ENCODE results near the gene PRKG1.
"Not testable (repeated sequence)": the region's sequence is repeated elsewhere in the genome, so short reads cannot be mapped to it uniquely, and the experiment has no call there.

The PRKG1 gene

DNA sequence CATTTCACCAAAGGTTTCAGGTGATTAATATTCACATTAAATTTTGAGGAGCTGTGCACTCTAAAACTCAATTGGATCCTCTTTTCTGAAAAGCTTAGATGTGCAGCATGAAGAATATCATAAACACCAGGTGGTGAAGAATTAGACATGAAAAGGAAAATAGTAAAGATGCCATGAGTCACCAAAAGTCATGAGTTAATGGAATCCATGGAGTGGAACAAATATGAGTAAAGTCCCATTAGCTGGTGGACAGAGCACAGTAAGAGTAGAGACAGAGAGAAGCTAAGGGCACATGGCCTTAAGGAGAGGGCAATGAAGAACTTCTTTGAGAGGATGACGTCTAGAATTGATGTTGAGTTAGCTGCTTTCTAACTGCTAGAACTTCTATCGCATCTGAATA is 353.5 kb downstream of the PRKG1 start:
- no peak for DNase-seq (ENCODE audit: low spot score)

DNA sequence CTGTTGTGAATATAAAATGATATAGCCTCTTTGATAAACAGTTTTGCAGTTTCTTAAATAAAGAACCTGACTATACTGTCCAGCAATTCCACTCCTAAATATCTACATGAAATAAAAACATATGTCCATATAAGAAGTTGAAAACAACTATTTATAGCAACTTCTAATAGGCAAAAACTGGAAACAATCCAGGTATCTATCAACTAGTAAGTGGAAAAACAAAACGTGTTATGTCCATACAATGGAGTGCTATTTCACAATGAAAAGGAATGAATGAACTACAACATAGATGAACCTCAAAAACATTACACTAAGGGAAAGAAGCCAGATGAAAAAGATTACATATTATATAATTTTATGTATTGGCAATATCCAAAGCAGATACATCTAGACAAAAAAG is 356.2 kb downstream of the PRKG1 start:
- DNase-seq (ENCODE audit: low spot score): no peak

DNA sequence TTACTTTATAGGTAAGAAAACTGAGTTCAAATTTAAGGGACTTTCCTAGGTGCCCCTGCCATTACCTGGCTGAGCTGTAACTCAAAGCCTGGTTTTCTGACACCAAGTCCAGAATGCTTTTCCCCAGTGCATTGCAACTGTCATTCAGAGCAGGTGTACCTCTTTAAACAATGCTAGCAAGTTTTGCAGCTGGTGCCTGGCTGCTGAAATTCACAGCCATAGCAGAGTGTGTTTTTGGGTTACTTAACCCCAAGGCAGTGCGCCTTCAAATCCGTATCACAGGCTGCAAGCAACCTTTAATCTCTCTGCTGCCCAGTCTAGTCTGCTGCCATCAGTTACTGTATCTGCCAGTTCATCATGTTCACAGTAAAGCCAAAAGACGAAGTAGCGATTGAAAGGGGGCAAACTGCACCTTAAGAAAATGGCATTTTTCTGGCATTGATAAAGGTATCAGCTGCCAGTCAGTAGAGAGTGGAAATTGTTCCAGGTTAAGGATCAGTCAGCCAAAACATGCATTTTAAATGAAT is 359.7 kb downstream of the PRKG1 start:
- no peak for DNase-seq (ENCODE audit: low spot score)

DNA sequence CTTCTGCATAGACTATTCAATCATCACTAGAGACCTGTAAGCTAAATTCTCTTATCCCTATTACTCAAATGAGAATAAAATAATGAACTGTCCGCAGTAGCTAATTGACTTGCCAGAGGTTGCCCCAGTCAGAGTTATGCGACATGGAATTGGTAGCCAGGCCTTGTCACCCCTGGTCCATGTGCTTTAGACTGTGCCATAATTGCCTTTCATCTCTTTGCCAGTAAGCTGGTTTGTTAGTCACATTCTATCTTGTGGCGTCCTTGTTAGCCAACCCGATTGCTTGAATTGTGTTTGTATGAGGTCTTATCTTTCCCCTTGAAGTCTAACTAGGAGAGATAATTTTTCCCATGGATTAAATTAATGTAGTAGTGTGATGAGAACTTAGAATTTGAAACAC is 362.5 kb downstream of the PRKG1 start:
- DNase-seq (ENCODE audit: low spot score): no peak

DNA sequence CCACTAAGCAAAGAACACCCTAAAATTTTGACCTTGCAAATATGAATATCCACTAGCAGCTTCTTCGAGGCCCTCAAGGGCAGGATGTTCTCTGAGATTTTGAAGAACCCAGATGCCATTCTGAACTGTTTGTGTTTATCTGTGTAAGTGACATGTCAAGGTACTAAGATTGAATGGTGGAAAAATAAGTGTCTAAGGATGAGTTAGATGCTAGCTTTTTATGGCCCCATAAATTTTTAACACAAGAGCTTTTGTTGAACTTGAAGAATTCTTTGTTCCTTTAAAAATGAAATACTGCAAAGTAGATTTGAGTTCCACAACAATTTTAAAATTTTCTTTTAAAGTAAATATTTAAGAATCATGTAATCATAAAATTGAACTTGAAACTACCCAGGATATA is 365.4 kb downstream of the PRKG1 start:
- no peak for DNase-seq (ENCODE audit: low spot score)

DNA sequence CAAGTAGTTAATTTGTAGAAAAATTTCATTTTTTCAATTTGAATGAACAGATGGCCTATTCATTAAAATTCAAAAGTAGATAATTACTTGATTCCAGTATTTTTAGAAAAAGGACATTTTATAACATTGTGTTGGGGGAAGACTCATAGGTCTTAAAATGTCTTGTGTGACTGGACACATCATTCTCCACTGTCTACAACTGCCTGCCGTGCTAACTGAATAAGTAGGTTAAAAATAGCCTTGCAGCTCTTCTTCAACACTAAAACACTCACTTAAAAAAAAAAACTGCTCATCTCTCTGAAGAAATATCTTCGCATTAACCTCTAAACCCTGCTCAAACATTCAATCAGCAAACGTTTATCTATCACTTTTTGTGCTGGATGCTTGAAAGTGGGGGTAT is 371.3 kb downstream of the PRKG1 start:
- DNase-seq (ENCODE audit: low spot score): no peak

DNA sequence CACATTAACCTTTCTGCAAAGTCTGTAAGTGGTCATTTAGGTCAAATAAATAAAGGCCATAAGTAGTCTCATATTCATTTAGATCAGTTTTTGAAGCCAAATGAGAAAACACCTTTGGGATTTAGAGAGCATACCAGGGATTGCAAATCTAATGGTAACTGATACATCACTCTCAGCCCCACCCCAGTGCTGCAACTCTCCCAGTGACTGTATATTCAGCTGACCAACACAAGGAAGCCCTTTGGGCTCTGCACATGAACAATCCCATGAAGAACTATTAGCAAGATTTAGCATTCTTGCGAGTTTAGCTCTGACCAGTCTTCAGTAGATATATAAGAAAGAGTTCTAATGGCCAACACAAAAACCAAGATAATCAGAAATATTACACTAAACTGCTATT is 372.8 kb downstream of the PRKG1 start:
- DNase-seq (ENCODE audit: low spot score): no peak

DNA sequence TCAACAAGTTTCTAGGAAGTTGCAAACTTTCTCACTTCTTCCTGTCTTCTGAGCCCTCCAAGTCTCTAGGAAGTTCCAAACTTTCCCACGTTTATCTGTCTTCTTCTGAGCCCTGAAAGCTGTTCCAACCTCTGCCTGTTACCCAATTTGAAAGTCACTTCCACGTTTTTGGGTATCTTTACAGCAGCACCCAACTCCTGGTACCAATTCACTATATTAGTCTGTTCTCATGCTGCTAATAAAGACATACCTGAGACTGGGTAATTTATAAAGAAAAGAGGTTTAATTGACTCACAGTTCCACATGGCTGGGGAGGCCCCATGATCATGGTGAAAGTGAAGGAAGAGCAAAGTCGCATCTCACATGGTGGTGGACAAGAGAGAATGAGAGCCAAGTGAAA is 381.5 kb downstream of the PRKG1 start:
- DNase-seq (ENCODE audit: low spot score): not testable (repeated sequence)

DNA sequence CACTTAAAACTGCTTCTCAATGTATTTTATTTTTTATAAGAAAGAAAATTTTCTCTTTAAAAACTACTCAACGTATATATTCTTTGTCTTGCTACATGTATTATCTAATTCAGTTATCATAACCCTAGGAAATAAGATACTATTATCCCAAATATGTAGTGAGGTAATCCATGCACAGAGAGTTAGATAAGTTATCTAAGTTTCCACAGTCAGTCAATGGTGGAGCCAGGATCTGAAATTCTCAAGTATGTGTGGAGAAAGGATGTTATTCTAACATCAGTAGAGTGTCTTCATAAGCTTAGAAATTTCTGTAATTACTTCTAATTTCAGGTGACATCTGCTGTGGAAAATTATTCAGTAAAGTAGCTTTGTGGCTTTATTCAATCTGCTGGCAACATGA is 385.2 kb downstream of the PRKG1 start:
- no peak for DNase-seq (ENCODE audit: low spot score)

DNA sequence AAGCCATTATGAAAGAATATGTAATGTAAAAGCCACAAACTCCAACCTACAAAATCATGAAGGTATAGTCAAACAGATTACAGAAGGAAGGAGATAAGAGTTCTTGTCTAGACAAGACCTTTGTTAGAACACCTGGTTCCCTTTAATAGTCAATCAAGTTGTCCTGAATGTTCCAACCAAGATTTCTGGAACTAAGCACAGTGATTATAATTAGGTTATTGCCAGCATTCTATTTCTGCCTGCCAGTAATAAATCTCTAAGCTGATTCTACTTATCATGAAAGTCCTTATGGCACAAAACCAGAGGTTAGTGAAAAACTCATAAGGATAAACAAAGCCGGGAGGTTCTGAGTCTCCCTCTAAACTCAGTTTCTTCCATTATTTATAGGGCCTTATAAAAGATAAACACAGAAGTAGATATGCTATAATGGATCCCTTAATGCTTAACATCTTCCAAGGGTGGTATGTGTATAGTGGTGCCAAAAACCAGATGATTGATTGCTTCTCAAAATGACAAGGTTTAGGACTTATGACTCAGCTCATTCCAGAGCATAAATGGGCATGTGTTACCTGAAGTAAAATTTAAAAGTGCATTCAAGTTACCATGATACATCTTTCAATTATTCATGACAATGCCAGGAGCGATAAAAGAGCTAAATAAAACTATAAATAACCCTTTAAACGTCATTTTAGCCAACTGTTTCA is 387.9 kb downstream of the PRKG1 start:
- no peak for DNase-seq (ENCODE audit: low spot score)

DNA sequence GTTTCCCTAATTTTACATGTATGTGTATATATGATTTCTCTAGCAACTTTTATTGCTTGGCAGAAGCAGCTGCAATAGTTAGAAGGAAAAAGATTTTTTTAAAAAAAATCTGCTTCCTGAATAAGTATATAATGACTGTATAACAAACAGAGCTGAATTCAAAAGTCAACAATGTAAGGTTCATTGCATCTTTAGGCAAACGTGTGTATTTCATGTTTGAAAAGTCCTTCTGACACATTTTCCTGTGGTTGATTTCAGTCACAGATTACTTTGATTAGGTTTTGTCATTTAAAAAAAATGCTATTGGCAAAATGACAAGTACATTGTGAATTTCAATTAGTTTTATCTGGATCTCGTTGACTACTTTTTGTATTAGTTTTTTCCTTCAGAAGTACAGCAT is 394.1 kb downstream of the PRKG1 start:
- no peak for DNase-seq (ENCODE audit: low spot score)

DNA sequence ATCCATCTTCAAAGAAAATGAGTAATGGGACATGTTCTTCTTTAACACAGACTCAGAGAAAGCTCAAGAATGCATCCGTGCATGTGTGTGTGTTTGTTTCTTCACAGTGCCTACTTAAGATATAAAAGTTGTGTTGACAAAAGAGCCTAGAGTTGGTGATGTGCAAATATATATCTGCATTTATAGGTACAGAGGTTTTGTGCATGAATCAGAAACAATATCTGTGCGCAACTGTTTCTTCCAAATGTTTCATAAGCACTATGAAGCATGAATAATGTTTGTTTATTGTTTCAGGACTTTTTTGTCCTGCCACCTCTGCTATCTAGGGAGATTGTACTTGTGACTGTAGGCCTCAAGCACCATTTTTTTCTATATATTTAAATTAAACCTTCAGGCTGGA is 395.4 kb downstream of the PRKG1 start:
- no peak for DNase-seq (ENCODE audit: low spot score)

DNA sequence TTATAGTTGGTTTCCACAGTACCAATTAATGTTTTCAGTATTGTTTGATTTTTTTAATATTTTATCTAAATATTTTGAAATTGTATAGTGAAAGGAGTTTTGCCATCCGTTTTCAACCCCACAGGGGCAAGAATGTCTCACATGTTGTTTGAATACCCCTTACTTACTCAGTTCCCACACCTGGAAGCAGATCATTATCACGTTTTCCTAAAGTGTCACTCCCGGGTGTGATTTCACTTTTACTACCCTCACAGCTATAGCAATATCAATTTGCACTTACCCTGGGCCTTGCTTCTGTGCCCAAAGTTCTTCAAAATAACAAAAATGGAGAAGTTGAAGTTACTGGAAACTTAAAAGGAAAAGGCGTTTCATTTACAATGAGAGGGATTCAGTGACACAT is 397.0 kb downstream of the PRKG1 start:
- no peak for DNase-seq (ENCODE audit: low spot score)

DNA sequence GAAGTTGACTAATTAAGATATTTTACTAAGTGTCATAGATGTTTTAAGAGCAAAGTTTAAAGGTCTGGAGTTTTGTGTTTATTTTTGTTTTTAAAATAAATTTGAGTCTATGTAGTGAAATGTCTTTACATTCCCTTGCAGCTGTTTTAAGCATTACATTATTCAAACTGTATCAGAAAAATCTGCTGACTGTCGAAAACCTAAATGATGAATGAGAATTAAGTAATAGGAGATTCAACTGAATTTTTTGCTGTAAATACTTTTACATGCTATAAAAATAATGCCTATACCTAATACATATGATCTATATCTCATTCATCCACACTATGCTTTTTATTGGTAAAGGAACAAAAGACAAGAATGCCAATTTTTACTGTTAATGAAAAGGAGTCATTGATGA is 397.9 kb downstream of the PRKG1 start:
- no peak for DNase-seq (ENCODE audit: low spot score)

DNA sequence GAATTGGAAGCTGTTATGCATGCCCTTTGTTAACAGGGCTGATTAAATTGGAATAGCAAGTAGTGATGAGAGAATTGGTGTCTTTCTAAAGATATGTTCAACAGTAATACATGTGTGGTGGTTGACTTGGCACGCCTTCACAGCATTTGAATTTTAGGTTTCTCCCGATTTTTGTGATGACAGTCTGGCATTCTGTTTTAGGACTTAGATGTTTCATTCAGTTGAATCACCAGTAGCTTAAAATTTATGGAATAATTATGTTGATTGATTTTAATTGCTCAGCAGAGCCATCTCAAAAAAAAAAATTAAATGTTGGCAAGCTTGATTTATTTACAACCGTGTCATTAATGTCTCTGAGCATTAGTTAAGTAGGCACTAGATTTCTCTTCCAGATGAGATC is 405.4 kb downstream of the PRKG1 start:
- no peak for DNase-seq (ENCODE audit: low spot score)

DNA sequence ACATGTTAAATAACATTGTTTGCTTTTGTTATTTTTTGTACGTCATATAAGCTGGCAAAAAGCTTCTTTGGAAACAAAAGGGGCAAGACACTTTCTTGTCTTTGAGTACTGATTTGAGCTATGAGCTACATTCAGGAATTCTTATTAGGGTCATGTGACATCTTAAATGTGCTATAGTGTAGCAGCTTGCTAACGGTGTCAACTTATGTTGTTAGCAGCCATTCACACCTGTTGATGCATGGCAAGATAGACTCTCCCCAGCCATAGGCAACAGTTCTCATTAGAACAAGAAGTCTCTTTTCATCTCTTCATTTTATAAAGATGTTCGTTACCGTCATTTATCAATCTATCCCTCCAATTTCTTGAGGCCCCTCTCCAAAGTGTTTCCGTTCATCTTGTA is 411.4 kb downstream of the PRKG1 start:
- no peak for DNase-seq (ENCODE audit: low spot score)

DNA sequence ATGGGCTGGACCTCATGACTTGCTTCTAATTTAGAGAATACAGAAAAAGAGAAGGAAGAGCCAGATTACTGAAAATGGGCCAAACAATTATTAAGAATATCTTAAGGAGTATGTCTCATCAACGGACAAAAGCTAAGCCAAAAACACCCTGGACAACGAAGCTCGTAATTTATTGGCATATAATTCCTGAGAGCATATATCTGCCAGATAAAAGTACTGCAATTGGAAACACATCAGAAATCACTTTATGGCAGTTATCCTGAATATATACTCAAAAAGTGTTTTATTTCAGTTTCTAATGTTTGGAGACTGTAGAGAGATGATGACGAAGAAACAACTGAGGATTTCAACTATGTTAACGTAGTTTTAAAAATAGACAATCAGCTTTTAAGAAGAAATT is 413.3 kb downstream of the PRKG1 start:
- no peak for DNase-seq (ENCODE audit: low spot score)

DNA sequence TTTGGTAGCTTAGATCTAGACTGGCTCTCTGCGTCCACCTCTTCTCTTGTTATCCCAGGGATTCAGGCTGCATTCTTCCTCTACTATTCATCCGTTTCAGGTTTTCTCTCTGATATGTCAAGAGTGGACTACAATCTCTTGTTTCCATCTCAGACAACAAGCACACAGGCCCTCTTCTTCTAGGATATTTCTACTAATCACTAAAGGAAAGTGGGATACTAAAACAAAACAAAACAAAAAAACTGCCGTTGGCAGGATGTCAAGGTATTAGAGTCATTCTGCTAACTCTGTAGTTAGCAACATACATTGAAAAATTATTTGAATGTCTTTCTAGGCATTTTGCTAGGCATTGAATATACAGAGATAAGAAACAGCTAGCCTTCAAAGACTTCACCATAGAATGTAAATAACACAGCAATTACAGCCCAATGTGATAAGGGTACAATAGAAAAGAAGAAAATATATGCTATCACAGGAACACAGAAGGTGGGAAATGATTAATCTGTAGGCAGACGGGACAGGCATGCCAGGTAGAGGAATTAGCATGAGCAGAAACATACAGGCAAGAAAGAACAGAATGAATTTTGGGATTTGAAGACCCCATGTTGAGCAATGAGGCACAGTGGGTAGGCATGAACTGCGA is 414.6 kb downstream of the PRKG1 start:
- DNase-seq (ENCODE audit: low spot score): no peak

DNA sequence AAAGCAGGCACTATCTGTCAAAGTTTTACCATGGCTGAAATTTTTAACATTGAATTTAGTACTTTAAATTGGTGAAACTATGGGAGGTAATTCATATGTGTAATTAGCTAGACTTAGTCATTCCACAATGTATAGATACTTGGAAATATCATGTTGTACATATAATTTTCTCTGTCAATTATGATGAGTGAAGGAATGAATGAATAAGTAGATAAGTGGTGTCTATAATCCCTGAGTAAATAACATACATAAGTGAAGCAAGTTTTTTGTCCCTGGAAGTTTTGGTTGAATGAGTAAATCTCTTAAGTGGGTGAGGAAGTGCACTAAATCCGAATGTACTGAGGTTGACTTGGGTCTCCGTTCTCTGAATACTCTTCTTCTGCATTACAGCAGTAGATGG is 424.1 kb downstream of the PRKG1 start:
- DNase-seq (ENCODE audit: low spot score): no peak

DNA sequence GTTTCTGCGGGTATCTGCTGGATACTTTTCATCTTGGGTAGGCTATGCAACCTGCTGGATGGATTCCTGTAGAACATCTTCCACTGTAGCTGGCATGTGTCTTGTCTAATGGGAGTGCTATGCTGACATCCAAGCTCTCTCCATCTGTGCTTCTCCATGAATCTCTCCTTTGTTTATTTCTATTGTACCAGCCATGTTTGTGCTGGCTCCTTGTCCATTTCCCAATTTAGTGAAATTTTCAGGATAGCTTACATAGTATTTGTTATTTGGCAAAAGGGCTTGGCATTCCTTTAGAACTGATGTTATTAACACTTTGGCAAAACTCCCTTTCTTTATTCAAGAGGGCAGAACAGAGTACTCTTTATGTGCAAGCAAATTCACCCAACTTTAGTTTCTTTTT is 427.1 kb downstream of the PRKG1 start:
- DNase-seq (ENCODE audit: low spot score): no peak

DNA sequence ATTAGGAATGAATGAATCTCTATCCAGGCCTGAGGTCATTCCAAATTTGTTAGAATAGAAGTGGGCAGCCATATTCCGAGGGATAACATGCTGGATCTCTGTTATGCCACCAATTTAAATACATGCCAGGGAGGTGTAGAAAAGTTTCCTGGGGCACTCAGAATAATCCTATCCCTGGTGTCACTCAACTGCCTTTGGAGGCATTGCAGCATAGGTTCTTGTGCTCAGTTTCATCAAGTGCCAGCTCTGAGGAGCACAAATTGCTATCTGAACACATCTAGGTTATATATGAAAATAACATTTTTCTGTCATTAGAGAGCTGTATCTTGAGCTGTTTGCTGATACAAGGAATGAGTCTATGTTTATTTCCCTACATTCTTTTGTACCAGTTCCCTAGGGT is 427.8 kb downstream of the PRKG1 start:
- DNase-seq (ENCODE audit: low spot score): no peak

DNA sequence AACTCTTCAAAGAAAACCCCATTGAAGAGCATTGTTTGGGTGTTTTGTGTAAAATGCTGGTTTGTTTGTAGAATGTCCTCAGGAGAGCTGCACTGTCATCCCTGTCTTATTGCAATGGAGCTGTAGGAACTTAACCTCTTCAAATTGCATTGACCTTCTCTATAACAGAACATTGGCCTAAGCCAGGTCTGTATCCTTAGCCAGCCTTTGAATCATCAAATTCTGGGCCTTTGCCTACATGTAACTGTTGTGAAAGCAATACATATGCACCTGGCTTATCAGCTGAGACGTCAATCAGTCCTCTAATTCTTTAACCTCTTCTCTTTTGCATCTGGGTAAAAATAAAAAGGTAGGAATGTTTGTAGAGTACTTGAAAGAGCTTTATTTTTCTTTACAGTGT is 429.1 kb downstream of the PRKG1 start:
- no peak for DNase-seq (ENCODE audit: low spot score)

DNA sequence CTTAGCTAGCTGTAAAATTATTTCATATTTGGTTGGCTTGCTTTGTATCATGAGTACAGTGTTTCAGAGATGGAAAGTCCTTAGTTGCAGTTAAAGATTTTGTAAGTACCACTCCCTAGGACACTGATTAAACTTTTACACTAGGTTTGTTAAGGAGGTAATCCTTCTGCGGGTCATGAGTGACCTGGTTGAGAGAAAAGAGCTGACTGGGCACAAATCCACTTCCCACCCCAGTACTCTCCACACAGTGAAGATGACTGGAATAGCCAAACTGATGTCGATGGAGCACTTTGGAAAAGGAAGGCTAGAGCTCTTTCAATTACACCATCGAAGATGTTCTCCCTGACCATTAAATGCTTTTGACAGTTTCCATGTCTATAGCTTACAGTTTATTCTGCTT is 433.2 kb downstream of the PRKG1 start:
- DNase-seq (ENCODE audit: low spot score): no peak

DNA sequence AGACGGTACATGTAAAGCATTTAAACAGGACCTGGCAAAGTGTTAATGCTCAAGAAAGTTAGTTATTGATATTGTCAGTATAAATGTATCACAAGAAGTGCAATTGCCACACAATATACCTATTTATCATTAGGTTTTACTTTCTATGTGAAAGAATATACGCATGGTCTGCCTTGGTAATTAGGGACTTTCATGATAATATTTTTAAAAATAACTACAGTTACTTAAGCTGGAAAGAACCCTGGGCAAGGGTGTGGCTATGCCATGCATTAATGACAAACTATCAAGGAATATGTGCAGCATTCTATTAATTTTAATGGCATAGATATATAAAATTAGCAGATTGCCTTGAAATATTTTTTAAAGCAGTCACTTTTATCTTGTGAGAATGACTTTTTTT is 433.9 kb downstream of the PRKG1 start:
- DNase-seq (ENCODE audit: low spot score): no peak

All from ecto neural progenitor cell (in vitro differentiated cells).